ENCODE results near the gene CLDN1. TPM values are rescaled to one million over a fixed set of nuclear protein-coding genes. Genes with fewer than 3 reads are reported as not detected.

The CLDN1 gene
- polyA plus RNA-seq, 1 donor, result 17.4 TPM

DNA sequence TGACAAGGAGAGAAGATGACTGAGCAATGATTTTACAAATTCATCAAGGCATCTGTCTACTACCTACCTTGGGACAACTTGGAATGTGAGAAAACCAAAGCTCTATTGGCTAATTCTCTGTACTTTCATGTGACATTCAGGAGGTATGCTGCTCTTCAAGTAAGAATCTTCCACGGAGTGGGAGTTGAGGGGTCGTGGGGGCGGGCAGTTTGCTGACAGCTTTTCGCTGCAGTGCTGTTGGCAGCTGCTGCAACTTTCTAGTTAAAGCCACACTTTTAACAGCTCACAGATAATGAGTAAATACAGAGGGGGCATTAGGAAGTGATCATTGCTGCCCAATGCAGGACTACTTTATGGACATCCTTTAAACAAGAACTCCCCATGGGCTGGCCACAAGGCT lies 22.3 kb downstream of the CLDN1 start:
- DNase-seq, result no peak
- no peaks in the 10 kb centered on the region for H3K4me1 ChIP-seq (ENCODE audit: control insufficient read depth, insufficient read depth, low read length)
- no peak overlapping the region for H3K4me3 ChIP-seq (ENCODE audit: low read length)
- no peaks in the 10 kb centered on the region for H3K9me3 ChIP-seq (ENCODE audit: control insufficient read depth, low read depth, low read length)
- H3K27me3 ChIP-seq (ENCODE audit: control insufficient read depth, insufficient read depth, low read length), result no peaks in the 10 kb centered on the region
- no peak overlapping the region for H3K27ac ChIP-seq (ENCODE audit: low read length)
- no peaks in the 10 kb centered on the region for H3K36me3 ChIP-seq (ENCODE audit: control insufficient read depth, insufficient read depth, low read length)
- no CpG with 5 or more reads among the region's 4 CpGs for WGBS (ENCODE audit: insufficient coverage, low lambda C conversion rate)

DNA sequence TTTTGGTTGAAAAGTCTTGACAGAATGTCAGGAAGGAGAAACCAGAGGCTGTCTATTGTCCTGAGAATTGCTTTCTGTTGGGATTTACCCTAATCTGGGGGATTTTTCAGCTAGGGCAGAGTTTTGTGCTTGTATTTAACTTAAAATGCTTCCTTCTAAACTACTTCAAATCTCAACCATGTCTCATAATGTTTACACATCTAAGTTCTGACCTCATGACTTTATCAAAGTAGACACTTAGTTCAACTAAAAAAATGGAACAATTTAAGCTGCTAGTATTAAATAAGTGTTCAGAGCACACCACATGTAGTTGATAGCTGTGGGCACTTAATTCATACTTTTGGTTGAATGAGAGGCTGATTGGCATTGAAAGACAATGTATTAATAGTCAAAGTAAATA lies 28.2 kb downstream of the CLDN1 start:
- no peak for DNase-seq
- no peaks in the 10 kb centered on the region for H3K9me3 ChIP-seq (ENCODE audit: control insufficient read depth, low read depth, low read length)
- H3K27me3 ChIP-seq (ENCODE audit: control insufficient read depth, insufficient read depth, low read length), result no peaks in the 10 kb centered on the region
- no peak overlapping the region for H3K27ac ChIP-seq (ENCODE audit: low read length)
- H3K36me3 ChIP-seq (ENCODE audit: control insufficient read depth, insufficient read depth, low read length), result no peaks in the 10 kb centered on the region
- H3K4me1 ChIP-seq (ENCODE audit: control insufficient read depth, insufficient read depth, low read length), result no peaks in the 10 kb centered on the region
- no peak overlapping the region for H3K4me3 ChIP-seq (ENCODE audit: low read length)

- H3K4me3 ChIP-seq (ENCODE audit: low read length), result no peak overlapping the region
- H3K27me3 ChIP-seq (ENCODE audit: control insufficient read depth, insufficient read depth, low read length), result no peaks in the 10 kb centered on the region
- H3K27ac ChIP-seq (ENCODE audit: low read length), result no peak overlapping the region
- 62% methylated on average over 3 of the region's 3 CpGs for WGBS (ENCODE audit: insufficient coverage, low lambda C conversion rate)
- H3K36me3 ChIP-seq (ENCODE audit: control insufficient read depth, insufficient read depth, low read length), result no peaks in the 10 kb centered on the region
- no peaks in the 10 kb centered on the region for H3K4me1 ChIP-seq (ENCODE audit: control insufficient read depth, insufficient read depth, low read length)
- no peaks in the 10 kb centered on the region for H3K9me3 ChIP-seq (ENCODE audit: control insufficient read depth, low read depth, low read length)
- DNase-seq, result no peak
Measured at GRCh38 chr3:190293621-190294020, 28.6 kb downstream of the CLDN1 start.

DNA sequence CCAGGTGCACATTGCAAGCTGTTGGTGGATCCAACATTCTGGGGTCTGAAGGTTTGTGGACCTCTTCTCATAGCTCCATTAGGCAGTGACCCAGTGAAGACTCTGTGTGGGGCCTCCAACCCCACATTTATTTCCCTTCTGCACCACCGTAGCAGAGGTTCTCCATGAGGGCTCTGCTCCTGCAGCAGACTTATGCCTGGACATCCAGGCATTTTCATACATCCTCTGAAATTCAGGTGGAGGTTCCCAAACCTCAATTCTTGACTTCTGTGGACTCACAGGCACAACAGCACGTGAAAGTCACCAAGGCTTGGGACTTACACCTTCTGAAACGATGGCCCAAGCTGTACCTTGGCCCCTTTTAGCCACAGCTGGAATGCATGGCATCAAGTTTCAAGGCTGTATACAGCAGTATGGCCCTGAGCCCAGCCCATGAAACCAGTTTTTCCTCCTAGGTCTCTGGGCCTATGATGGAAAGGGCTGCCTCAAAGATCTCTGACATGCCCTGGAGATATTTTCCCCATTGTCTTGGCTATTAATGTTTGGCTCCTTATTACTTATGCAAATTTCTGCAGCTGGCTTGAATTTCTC lies 30.2 kb downstream of the CLDN1 start:
- whole genome bisulfite sequencing (ENCODE audit: insufficient coverage, low lambda C conversion rate), result no CpG with 5 or more reads among the region's 3 CpGs
- Histone ChIP-seq H3K27ac (ENCODE audit: low read length) (no peak overlapping the region), H3K27me3 (ENCODE audit: control insufficient read depth, insufficient read depth, low read length) (no peaks in the 10 kb centered on the region), H3K4me1 (ENCODE audit: control insufficient read depth, insufficient read depth, low read length) (no peaks in the 10 kb centered on the region), H3K36me3 (ENCODE audit: control insufficient read depth, insufficient read depth, low read length) (no peaks in the 10 kb centered on the region), H3K9me3 (ENCODE audit: control insufficient read depth, low read depth, low read length) (no peaks in the 10 kb centered on the region), H3K4me3 (ENCODE audit: low read length) (no peak overlapping the region)
- DNase-seq, result no peak

DNA sequence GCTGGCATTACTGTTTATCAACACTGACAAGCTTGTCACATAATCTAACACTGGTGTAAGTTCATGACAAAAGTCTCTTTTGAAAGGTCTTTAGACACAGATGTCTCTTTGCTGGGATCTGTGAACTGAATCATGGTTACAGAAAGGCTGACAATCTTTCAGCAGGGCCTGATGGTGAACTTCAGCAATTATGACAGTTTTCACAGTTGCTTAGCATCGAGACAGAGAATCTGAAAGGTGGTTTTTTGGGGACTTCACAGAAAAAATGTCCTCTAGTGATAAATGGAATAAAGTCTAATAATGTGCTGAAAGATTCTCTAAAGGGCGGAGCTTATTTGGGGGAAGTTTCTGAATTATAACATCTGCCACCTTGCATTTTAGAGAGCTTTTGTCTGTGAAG lies 32.3 kb downstream of the CLDN1 start:
- no peak for DNase-seq
- Histone ChIP-seq H3K27me3 (ENCODE audit: control insufficient read depth, insufficient read depth, low read length) (no peaks in the 10 kb centered on the region), H3K9me3 (ENCODE audit: control insufficient read depth, low read depth, low read length) (peaks cover 7% of the 10 kb centered on the region), H3K4me3 (ENCODE audit: low read length) (no peak overlapping the region), H3K4me1 (ENCODE audit: control insufficient read depth, insufficient read depth, low read length) (no peaks in the 10 kb centered on the region), H3K27ac (ENCODE audit: low read length) (no peak overlapping the region), H3K36me3 (ENCODE audit: control insufficient read depth, insufficient read depth, low read length) (no peaks in the 10 kb centered on the region)
- 100% methylated on average over 1 of the region's 2 CpGs for WGBS (ENCODE audit: insufficient coverage, low lambda C conversion rate)

- WGBS (ENCODE audit: insufficient coverage, low lambda C conversion rate), result no CpG with 5 or more reads among the region's 2 CpGs
- Histone ChIP-seq H3K27me3 (ENCODE audit: control insufficient read depth, insufficient read depth, low read length) (no peaks in the 10 kb centered on the region), H3K4me3 (ENCODE audit: low read length) (no peak overlapping the region), H3K9me3 (ENCODE audit: control insufficient read depth, low read depth, low read length) (peaks cover 7% of the 10 kb centered on the region), H3K4me1 (ENCODE audit: control insufficient read depth, insufficient read depth, low read length) (no peaks in the 10 kb centered on the region), H3K27ac (ENCODE audit: low read length) (no peak overlapping the region), H3K36me3 (ENCODE audit: control insufficient read depth, insufficient read depth, low read length) (no peaks in the 10 kb centered on the region)
- DNase-seq, result no peak
Measured at GRCh38 chr3:190288836-190289235, 33.4 kb downstream of the CLDN1 start.

GRCh38 chr3:190286014-190286413 lies 36.2 kb downstream of the CLDN1 start:
- WGBS (ENCODE audit: insufficient coverage, low lambda C conversion rate), result 90% methylated on average over 1 of the region's 1 CpG
- peaks cover 7% of the 10 kb centered on the region for H3K9me3 ChIP-seq (ENCODE audit: control insufficient read depth, low read depth, low read length)
- no peaks in the 10 kb centered on the region for H3K4me1 ChIP-seq (ENCODE audit: control insufficient read depth, insufficient read depth, low read length)
- H3K36me3 ChIP-seq (ENCODE audit: control insufficient read depth, insufficient read depth, low read length), result no peaks in the 10 kb centered on the region
- H3K4me3 ChIP-seq (ENCODE audit: low read length), result no peak overlapping the region
- H3K27ac ChIP-seq (ENCODE audit: low read length), result no peak overlapping the region
- no peak for DNase-seq
- no peaks in the 10 kb centered on the region for H3K27me3 ChIP-seq (ENCODE audit: control insufficient read depth, insufficient read depth, low read length)

- 60% methylated on average over 1 of the region's 4 CpGs for WGBS (ENCODE audit: insufficient coverage, low lambda C conversion rate)
- Histone ChIP-seq H3K27me3 (ENCODE audit: control insufficient read depth, insufficient read depth, low read length) (no peaks in the 10 kb centered on the region), H3K4me1 (ENCODE audit: control insufficient read depth, insufficient read depth, low read length) (no peaks in the 10 kb centered on the region), H3K9me3 (ENCODE audit: control insufficient read depth, low read depth, low read length) (peaks cover 7% of the 10 kb centered on the region), H3K27ac (ENCODE audit: low read length) (no peak overlapping the region), H3K36me3 (ENCODE audit: control insufficient read depth, insufficient read depth, low read length) (no peaks in the 10 kb centered on the region), H3K4me3 (ENCODE audit: low read length) (no peak overlapping the region)
- no peak for DNase-seq
Measured at GRCh38 chr3:190281308-190282051, 40.8 kb downstream of the CLDN1 start.

- Histone ChIP-seq H3K9me3 (ENCODE audit: control insufficient read depth, low read depth, low read length) (no peaks in the 10 kb centered on the region), H3K4me3 (ENCODE audit: low read length) (no peak overlapping the region), H3K27me3 (ENCODE audit: control insufficient read depth, insufficient read depth, low read length) (no peaks in the 10 kb centered on the region), H3K27ac (ENCODE audit: low read length) (no peak overlapping the region), H3K36me3 (ENCODE audit: control insufficient read depth, insufficient read depth, low read length) (no peaks in the 10 kb centered on the region), H3K4me1 (ENCODE audit: control insufficient read depth, insufficient read depth, low read length) (no peaks in the 10 kb centered on the region)
- no peak for DNase-seq
Measured at GRCh38 chr3:190279690-190280089, 42.6 kb downstream of the CLDN1 start.

GRCh38 chr3:190272747-190273146 lies 49.5 kb downstream of the CLDN1 start:
- H3K9me3 ChIP-seq (ENCODE audit: control insufficient read depth, low read depth, low read length), result no peaks in the 10 kb centered on the region
- WGBS (ENCODE audit: insufficient coverage, low lambda C conversion rate), result 90% methylated on average over 1 of the region's 2 CpGs
- DNase-seq, result no peak
- H3K4me3 ChIP-seq (ENCODE audit: low read length), result no peak overlapping the region
- no peaks in the 10 kb centered on the region for H3K4me1 ChIP-seq (ENCODE audit: control insufficient read depth, insufficient read depth, low read length)
- H3K36me3 ChIP-seq (ENCODE audit: control insufficient read depth, insufficient read depth, low read length), result no peaks in the 10 kb centered on the region
- no peaks in the 10 kb centered on the region for H3K27me3 ChIP-seq (ENCODE audit: control insufficient read depth, insufficient read depth, low read length)
- H3K27ac ChIP-seq (ENCODE audit: low read length), result no peak overlapping the region

DNA sequence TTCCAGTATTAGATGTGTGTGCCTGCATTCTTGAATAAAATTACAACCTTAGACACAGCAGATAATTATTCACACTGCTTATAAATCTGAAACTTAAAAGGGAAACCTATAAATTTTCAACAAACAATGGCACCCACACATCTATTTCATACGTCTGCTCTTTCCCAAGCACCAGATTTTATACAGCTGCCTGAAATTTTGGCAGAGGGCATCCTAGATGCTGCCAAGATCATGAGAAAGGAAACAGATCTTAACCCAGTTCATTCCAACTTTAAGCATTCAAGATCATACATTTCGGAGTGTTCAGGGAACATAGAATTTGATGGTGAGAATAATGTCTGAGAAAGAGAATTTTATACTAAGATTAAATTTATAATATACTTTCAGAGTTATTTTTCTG lies 53.1 kb downstream of the CLDN1 start:
- WGBS (ENCODE audit: insufficient coverage, low lambda C conversion rate), result 80% methylated on average over 2 of the region's 2 CpGs
- no peaks in the 10 kb centered on the region for H3K4me1 ChIP-seq (ENCODE audit: control insufficient read depth, insufficient read depth, low read length)
- no peak for DNase-seq
- no peak overlapping the region for H3K4me3 ChIP-seq (ENCODE audit: low read length)
- H3K9me3 ChIP-seq (ENCODE audit: control insufficient read depth, low read depth, low read length), result no peaks in the 10 kb centered on the region
- H3K27ac ChIP-seq (ENCODE audit: low read length), result no peak overlapping the region
- no peaks in the 10 kb centered on the region for H3K27me3 ChIP-seq (ENCODE audit: control insufficient read depth, insufficient read depth, low read length)
- no peaks in the 10 kb centered on the region for H3K36me3 ChIP-seq (ENCODE audit: control insufficient read depth, insufficient read depth, low read length)

Data from large intestine (tissue), 3 donors.